Activated T-helper 2 cell treated with anti-CD3 and anti-CD28 coated beads, Interferon-gamma antibody, Interleukin-2, Interleukin-4, amounts not matched to agents 10 μg/mL and 5 μg/mL and 100 μg/mL, durations not matched to agents 14 hours and 24 hours and 36 hours (primary cell): Measurements from ENCODE around the gene DRD2. TPM values are rescaled to one million over a fixed set of nuclear protein-coding genes. Genes with fewer than 3 reads are reported as not detected.

Experiments used
- DNase-seq: peaks from one replicate; pipeline ENCODE4 v3.0.0; 2021; ENCODE audit warnings: low spot score
- H3K27ac Mint-ChIP-seq: one replicate; pipeline ENCODE4 v1.8.0; 2021; ENCODE audit warnings: mixed read lengths
- H3K27me3 Mint-ChIP-seq: one replicate; pipeline ENCODE4 v1.8.0; 2021; ENCODE audit warnings: low read depth, mixed read lengths
- H3K36me3 Mint-ChIP-seq: one replicate; pipeline ENCODE4 v1.8.0; 2021; ENCODE audit warnings: low read depth, mixed read lengths
- H3K4me1 Mint-ChIP-seq: one replicate; pipeline ENCODE4 v1.8.0; 2021; ENCODE audit warnings: low read depth, mixed read lengths
- H3K4me3 Mint-ChIP-seq: one replicate; pipeline ENCODE4 v1.8.0; 2021; ENCODE audit warnings: low read depth, mild to moderate bottlenecking, moderate library complexity, mixed read lengths
- H3K9me3 Mint-ChIP-seq: one replicate; pipeline ENCODE4 v1.8.0; 2021; ENCODE audit warnings: mixed read lengths
- intact Hi-C: fragments of 100-400 bp; cut with micrococcal nuclease; formaldehyde crosslinking; loops from one replicate; pipeline ENCODE4 v1.15.1; 2023
- total RNA-seq: library from RNA; stranded (reverse); gene quantifications from 2 replicates; pipeline ENCODE4 v1.2.3, GENCODE V29; 2022

The DRD2 gene
- total RNA-seq, 1 donor from 2014 or later = 0.18 TPM

DNA sequence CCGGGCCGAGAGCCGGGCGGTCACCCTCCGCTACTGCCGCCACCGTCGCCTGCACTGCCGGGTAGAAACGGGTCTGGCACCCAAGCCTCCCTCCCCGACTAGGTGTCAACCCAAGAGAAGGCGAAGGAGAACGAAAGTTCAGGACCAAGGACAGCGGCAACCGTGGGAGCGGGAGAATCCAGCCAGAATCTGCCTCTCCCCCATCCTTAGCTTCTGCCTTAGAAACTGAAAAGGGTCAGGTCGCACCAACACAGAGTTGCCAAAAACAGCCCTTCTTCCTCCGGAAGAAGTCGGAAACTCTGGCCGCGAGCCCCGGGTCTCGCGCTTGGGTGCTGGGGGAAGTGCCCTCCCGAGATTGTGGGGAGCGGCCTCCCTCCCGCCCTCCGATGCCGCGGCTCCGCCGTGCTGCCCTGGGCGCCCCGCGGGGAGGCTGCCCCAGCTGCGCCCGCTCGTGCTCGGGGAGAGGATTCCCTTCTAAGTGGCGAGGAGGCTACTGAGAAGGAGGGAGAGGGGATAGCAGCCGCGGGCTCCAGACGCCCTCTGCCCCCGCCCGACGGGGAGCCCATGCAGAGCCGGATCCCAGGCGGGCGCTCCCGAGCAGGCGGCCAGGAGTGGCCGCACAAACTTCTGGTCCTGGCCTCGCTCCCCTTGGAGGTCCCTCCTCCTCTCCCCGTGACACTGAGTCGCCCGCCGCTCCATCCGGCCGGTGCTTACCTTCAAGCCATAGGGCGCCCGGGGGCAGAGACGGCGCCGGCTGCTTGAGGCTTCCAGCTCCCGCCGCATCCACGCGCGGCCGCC is 637 bp downstream of the DRD2 start:
- Mint-ChIP-seq H3K27ac (no peak overlapping the region), H3K9me3 (no peaks in the 10 kb centered on the region), H3K36me3 (no peaks in the 10 kb centered on the region), H3K4me3 (no peak overlapping the region), H3K4me1 (no peaks in the 10 kb centered on the region), H3K27me3 (peaks cover 65% of the 10 kb centered on the region)
- intact Hi-C loops = no loop called here
- peak; percentile 54 for DNase-seq

DNA sequence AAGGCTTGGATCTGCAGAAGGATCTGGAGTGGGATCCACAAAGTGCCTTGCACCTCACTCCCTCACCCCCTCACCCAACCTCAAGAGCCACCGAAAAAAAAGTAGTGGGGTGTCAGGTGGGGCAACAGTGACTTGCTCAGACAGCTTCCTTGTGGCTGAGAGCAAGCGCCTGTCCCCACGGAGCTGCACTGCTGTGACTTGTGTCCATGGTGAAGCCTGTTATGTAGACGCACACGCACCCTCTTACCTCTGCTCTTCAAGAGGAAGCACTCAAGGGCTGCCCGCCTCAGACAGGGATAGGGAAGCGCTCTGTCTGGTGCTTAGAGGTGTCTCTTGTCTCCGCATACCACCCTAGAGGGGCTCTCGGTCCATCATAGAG is 1.2 kb downstream of the DRD2 start:
- intact Hi-C loops = no loop called here
- no peaks in the 10 kb centered on the region for H3K9me3 Mint-ChIP-seq
- no peak for DNase-seq
- H3K4me1 Mint-ChIP-seq = no peaks in the 10 kb centered on the region
- peaks cover 66% of the 10 kb centered on the region for H3K27me3 Mint-ChIP-seq
- H3K36me3 Mint-ChIP-seq = no peaks in the 10 kb centered on the region
- no peak overlapping the region for H3K4me3 Mint-ChIP-seq
- no peak overlapping the region for H3K27ac Mint-ChIP-seq

DNA sequence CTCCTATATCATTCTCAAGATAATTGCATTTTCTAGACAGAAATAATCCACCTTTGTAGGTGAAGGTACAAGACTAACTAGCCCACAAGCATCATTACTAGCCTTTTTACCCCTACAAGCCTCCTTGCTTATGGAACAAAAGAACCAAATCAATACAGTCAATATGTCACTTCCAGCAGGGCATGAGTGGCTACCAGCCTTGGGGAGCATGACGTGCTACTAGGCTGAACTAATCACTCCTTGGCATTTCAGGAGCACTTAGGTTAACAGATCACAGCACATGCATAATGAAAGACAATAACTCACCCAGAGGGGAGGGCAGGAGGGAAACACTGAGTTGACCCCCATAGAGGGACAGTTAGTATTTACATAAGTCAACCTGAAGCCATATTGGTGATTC is 2.7 kb downstream of the DRD2 start:
- Mint-ChIP-seq H3K9me3 (no peaks in the 10 kb centered on the region), H3K4me3 (no peak overlapping the region), H3K36me3 (no peaks in the 10 kb centered on the region), H3K4me1 (no peaks in the 10 kb centered on the region), H3K27ac (no peak overlapping the region), H3K27me3 (peaks cover 53% of the 10 kb centered on the region)
- DNase-seq = no peak
- intact Hi-C loops = no loop called here

DNA sequence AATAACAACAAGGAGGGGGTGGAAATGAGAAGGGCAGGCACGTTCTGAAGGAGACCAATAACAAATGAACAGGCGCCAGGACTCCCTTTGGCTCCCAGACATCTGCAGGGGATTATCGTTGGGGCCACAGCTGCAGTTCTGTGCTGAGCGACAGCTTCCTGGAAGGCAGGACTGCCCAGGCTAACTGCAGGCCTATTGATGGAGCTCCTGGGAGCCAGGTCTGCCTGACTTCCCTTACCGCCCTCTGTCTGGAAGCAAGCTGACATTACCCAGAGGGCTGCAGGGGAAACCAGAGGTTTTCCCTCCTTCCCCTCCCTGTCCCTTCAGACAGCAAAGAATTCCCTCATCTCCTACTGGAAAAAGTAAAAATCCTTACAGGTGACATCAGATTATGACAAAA is 5.0 kb downstream of the DRD2 start:
- Mint-ChIP-seq H3K27me3 (peaks cover 38% of the 10 kb centered on the region), H3K27ac (no peak overlapping the region), H3K36me3 (no peaks in the 10 kb centered on the region), H3K4me3 (no peak overlapping the region), H3K9me3 (no peaks in the 10 kb centered on the region), H3K4me1 (peaks cover 2% of the 10 kb centered on the region)
- DNase-seq = no peak
- intact Hi-C loops = no loop called here

DNA sequence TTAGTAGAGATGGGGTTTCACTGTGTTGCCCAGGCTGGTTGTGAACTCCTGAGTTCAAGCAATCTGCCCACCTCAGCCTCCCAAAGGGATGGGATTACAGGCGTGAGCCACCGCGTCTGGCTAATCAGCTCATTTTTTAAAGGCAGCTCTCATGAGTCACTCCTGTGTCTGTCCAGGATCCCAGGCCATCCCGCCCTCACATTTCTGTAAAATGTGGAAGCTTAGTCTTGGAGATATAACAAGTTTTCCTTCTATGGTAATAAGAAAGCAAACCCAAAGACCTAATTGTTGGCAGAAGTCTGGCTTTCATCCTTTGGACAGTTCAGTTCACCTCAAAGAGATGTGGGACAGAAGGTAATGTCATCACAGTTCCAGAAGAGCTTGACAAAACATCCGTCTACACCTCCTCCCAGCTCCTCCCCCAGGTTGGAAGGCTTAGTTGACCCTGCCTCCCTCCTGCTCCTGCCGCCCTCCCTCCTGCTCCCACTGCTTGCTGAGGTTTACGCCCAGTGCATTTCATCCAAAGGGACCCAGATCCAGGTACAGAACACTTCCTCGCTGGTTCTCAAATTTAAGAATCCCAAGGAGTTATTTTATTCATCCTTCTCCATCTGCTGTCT is 6.4 kb downstream of the DRD2 start:
- H3K36me3 Mint-ChIP-seq = no peaks in the 10 kb centered on the region
- intact Hi-C loops = no loop called here

DNA sequence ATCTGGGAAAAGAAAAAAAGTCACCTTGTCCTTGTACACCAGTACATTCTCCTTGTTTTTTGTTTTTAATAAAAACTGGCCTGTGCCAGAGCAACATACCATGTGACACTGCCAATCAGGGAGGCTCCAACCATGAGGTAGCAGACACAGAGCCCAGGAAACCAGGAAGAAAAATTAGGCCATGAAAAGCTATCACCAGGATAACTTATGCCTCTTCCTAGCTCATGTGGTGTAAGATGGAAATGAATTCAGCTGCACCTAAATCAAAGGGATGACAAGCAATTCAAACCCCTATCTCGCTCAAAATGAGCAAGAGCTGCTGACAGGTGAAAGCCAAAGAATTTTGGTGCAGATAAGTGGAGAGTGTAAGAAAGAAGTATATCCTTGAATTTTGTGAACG is 7.7 kb downstream of the DRD2 start:
- Mint-ChIP-seq H3K9me3 (no peaks in the 10 kb centered on the region), H3K36me3 (no peaks in the 10 kb centered on the region), H3K4me1 (peaks cover 2% of the 10 kb centered on the region), H3K27ac (no peak overlapping the region), H3K4me3 (no peak overlapping the region), H3K27me3 (peaks cover 23% of the 10 kb centered on the region)
- intact Hi-C loops = no loop called here
- no peak for DNase-seq

More for the DNA sequence above, 6.4 kb downstream of the DRD2 start:
- no peak overlapping the region for H3K4me3 Mint-ChIP-seq
- no peak for DNase-seq
- H3K9me3 Mint-ChIP-seq = no peaks in the 10 kb centered on the region
- H3K4me1 Mint-ChIP-seq = peaks cover 2% of the 10 kb centered on the region
- no peak overlapping the region for H3K27ac Mint-ChIP-seq
- peaks cover 33% of the 10 kb centered on the region for H3K27me3 Mint-ChIP-seq

DNA sequence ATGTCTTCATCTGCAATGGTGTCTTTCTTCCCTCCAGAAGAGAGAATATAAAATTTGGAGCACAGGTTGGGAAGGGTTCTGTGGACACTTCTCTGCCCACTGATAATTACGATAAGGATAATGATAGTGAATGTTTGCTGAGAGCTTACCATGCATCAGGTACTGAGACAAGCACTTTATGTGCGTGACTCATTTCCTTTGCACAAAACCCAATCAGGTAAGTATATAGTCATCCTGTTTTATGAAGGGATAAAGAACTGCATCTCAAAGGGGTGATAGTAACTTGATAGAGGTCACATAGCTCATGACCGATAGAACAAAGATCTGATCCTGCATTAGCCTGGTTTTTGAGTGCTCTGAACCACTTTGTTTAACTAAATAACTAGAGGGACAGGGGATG is 9.4 kb downstream of the DRD2 start:
- peaks cover 2% of the 10 kb centered on the region for H3K4me1 Mint-ChIP-seq
- H3K27me3 Mint-ChIP-seq = peaks cover 11% of the 10 kb centered on the region
- intact Hi-C loops = no loop called here
- H3K27ac Mint-ChIP-seq = no peak overlapping the region
- no peak overlapping the region for H3K4me3 Mint-ChIP-seq
- DNase-seq = no peak
- no peaks in the 10 kb centered on the region for H3K9me3 Mint-ChIP-seq
- no peaks in the 10 kb centered on the region for H3K36me3 Mint-ChIP-seq

DNA sequence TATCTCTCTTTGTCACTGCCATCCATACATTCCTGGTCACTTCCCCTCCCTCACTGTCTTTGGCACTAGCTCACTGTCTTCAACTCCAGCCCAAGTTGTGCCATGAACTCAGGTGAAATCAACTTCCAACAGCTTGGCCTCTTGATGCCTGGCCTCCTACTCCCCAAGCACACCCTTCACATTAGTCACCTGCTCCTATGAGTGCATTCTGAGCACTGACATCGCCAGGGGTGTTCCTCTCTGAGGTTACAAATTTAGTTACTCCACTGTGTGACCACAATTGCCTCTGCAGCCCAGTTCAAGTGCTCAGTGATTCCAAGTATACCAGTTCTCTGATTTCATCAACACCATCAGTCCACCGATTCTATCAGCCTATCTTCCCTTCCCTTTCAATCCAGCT is 10.8 kb downstream of the DRD2 start:
- Mint-ChIP-seq H3K36me3 (no peaks in the 10 kb centered on the region), H3K4me1 (peaks cover 2% of the 10 kb centered on the region), H3K27ac (no peak overlapping the region), H3K4me3 (no peak overlapping the region), H3K27me3 (peaks cover 9% of the 10 kb centered on the region), H3K9me3 (no peaks in the 10 kb centered on the region)
- no peak for DNase-seq
- intact Hi-C loops = no loop called here

DNA sequence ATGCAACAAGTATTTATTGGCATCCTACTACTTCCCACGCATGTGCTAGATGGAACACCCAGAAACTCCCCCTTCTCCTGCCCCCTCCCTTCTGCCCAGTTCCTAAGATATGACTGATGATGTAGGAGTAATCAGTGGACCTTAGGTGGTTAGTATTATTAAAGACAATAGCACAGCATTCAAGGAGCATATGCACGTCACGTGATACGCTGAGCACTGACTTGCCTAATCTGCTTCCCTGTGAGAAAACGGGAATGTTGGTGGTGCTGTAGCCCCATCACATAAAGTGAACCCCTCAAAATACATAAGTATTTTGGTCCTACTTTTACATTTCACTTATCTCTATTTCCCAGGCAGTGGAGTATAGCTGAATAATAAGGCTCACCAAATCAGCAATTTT is 12.4 kb downstream of the DRD2 start:
- Mint-ChIP-seq H3K4me1 (peaks cover 2% of the 10 kb centered on the region), H3K4me3 (no peak overlapping the region), H3K36me3 (no peaks in the 10 kb centered on the region), H3K27me3 (peaks cover 14% of the 10 kb centered on the region), H3K9me3 (no peaks in the 10 kb centered on the region), H3K27ac (no peak overlapping the region)
- DNase-seq = no peak
- intact Hi-C loops = no loop called here

DNA sequence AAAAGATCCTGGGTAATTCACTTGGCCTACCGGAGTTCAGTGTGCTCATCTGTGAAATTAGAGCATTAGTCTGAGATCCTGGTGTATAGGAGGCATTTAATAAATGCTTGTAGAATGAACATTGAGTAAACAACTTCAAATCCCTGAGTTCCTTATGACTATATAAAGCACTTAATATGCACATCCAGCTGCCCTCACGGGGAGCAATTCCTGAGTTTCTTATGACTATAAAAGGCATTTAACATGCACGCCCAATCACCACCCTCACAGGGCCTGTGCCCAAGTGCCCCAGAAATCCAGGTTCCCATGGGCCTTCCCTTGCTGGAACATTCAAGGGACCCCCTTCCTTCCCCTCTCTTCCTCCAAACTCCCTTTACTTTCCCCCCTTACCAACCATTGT is 13.6 kb downstream of the DRD2 start:
- H3K27me3 Mint-ChIP-seq = peaks cover 20% of the 10 kb centered on the region
- H3K27ac Mint-ChIP-seq = no peak overlapping the region
- no peak overlapping the region for H3K4me3 Mint-ChIP-seq
- no peak for DNase-seq
- H3K4me1 Mint-ChIP-seq = peaks cover 2% of the 10 kb centered on the region
- H3K36me3 Mint-ChIP-seq = no peaks in the 10 kb centered on the region
- intact Hi-C loops = no loop called here
- H3K9me3 Mint-ChIP-seq = no peaks in the 10 kb centered on the region

DNA sequence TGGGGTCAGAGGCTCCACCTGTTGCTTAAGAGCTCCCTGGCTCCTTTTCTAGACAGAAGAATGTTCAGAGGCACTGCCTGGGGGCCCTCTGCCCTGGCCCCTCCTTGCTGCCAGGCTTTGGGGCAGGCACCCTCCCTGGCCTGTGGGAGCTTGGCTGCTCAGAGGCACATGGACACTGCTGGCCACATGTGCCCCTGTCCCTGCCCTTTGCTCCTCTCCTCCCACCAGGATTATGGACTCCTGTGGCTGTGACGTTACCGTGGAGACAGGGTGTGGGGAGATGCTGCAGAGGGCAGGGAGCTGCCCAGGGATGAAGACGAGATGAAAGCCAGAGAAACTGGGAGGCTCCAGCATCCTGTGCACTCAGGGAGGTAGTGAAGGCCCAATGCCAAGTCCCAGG is 14.7 kb downstream of the DRD2 start:
- peaks cover 23% of the 10 kb centered on the region for H3K27me3 Mint-ChIP-seq
- no peak overlapping the region for H3K4me3 Mint-ChIP-seq
- H3K4me1 Mint-ChIP-seq = no peaks in the 10 kb centered on the region
- no peaks in the 10 kb centered on the region for H3K9me3 Mint-ChIP-seq
- H3K36me3 Mint-ChIP-seq = no peaks in the 10 kb centered on the region
- intact Hi-C loops = no loop called here
- no peak for DNase-seq
- H3K27ac Mint-ChIP-seq = no peak overlapping the region

DNA sequence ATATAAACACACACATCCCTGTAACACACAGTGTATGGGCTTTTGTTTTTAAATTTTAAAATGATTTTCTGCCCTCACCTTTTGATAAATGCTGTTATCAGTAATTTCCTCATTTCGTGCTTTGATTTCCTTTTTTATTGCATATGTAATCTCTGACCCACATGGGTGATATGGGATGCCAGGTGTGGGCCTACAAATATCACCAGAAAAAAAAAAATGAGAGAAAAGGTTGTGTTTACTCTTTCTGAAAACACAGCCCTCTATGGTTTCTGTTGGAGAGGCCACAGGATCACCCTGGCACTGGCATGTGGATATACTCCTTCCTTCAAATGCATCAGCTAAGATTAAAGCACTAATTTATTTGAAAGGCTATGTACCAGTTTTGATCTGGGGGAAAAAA is 17.0 kb downstream of the DRD2 start:
- peaks cover 26% of the 10 kb centered on the region for H3K27me3 Mint-ChIP-seq
- H3K27ac Mint-ChIP-seq = no peak overlapping the region
- H3K36me3 Mint-ChIP-seq = no peaks in the 10 kb centered on the region
- H3K4me1 Mint-ChIP-seq = no peaks in the 10 kb centered on the region
- no peak for DNase-seq
- H3K9me3 Mint-ChIP-seq = no peaks in the 10 kb centered on the region
- intact Hi-C loops = no loop called here
- H3K4me3 Mint-ChIP-seq = no peak overlapping the region

DNA sequence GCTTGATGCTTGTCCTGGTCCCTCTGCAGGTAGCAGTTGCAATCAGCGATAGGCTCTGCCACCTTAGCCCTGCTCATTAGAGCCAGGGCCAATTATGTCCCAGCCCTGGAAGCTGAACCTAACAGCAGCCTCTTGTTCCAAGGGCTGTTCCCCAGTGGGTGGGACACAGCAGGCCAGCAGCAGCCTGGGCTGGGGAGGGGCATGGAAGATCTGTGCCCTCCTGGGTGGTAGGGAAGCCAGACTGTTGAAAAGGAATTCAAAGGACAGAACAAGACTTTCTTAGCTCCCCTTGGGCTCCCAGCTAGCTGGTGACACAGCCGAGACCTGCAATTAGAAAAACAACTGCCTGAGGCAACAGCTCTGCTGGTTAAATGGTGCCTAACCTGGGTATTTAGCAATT is 17.4 kb downstream of the DRD2 start:
- Mint-ChIP-seq H3K4me3 (no peak overlapping the region), H3K27me3 (peaks cover 26% of the 10 kb centered on the region), H3K4me1 (no peaks in the 10 kb centered on the region), H3K27ac (no peak overlapping the region), H3K36me3 (no peaks in the 10 kb centered on the region), H3K9me3 (no peaks in the 10 kb centered on the region)
- intact Hi-C loops = no loop called here
- no peak for DNase-seq
